ENCODE results near the gene KRTAP10-6.
"Not testable (repeated sequence)": the region's sequence is repeated elsewhere in the genome, so short reads cannot be mapped to it uniquely, and the experiment has no call there.

DNA sequence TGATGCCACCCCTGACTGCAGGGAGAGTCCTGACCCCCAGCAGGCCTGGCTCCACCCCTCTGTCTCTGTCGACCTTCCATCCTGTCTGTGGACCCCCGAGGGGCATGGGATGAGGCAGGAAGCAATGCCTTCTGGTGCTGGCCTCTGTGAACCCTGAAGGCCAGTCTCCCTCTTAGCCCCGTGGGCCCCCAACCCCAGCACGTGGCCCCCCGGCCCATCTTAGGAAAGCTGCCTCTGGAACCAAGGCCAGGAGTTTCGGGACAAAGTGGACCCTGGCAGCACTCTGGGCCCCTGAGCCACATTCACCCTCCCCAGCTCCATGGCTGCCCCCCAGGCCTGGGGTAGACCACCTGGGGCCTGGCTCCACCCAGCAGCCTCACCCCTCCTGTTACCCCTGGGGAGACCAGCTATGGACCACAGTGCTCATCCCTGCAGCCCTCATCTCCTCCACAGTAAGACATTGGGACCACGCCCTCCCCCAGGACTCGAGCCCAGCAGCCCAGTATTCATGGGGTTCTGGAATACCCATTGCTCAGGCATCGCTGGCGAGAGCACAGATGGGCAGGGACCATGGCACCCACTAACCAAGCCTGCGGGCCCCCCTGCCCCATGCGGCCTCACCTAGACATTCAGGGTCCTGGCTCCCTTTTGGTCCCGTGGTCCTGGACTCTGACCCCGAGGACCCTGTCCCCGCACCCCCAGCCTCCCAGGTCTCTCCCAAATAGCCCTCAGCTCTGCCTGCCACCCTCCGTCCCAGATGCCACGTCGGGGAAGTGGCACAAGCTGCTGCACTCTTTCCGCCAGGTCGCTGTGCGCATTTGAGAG, 46.4 kb upstream of the KRTAP10-6 start:
- TF ChIP-seq, protein P1, sequence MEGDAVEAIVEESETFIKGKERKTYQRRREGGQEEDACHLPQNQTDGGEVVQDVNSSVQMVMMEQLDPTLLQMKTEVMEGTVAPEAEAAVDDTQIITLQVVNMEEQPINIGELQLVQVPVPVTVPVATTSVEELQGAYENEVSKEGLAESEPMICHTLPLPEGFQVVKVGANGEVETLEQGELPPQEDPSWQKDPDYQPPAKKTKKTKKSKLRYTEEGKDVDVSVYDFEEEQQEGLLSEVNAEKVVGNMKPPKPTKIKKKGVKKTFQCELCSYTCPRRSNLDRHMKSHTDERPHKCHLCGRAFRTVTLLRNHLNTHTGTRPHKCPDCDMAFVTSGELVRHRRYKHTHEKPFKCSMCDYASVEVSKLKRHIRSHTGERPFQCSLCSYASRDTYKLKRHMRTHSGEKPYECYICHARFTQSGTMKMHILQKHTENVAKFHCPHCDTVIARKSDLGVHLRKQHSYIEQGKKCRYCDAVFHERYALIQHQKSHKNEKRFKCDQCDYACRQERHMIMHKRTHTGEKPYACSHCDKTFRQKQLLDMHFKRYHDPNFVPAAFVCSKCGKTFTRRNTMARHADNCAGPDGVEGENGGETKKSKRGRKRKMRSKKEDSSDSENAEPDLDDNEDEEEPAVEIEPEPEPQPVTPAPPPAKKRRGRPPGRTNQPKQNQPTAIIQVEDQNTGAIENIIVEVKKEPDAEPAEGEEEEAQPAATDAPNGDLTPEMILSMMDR (conservative IDR thresholded peaks at IDR 0.05; ENCODE audit: low read length), result not testable (repeated sequence)
- TF ChIP-seq EZH2phosphoT487 (IDR thresholded peaks at IDR 0.05; ENCODE audit: borderline replicate concordance), result not testable (repeated sequence)

Data from Loucy (cell line).